Smooth muscle cell of the brain vasculature (primary cell): ENCODE measurements around the gene BNC2.

Source experiments
- DNase-seq: peaks from one replicate; pipeline ENCODE4 v3.0.0-alpha.2; 2012; ENCODE audit warnings: low read depth, low spot score

Gene BNC2

DNA sequence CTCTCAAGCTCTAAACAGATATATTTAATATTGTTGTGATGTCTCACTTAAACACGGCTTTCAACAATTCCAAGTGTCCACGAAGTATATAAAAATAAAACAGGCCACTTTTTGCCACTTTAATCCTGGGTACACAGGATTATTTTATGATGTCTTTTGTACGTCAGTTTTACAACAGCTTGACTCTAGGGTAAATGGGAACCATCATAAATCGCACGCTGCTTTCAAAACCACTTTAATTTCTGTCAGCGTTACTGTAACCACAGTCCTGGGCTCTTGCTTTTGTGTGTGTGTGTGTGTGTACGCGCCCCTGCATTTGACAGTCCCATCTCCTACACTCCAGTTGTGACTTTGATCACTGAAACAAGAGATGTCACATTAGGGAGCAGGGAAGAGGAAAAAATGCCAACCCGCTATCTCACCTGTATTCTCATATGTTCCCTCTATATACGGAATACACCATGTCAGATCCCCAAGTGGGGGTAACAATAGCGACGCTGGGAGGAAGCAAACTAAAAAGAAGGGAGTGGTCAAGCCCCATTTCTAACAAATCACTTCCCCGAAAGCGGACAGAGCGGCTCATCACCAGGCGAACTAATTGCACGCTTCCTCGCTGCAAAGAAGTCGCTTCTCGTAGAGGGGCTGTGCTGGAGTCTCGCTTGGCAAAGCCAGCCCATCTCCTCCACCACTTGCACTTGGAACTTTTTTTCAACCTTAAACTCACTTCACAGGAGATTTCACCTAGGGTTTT, 1.2 kb downstream of the BNC2 start:
- no peak for DNase-seq

DNA sequence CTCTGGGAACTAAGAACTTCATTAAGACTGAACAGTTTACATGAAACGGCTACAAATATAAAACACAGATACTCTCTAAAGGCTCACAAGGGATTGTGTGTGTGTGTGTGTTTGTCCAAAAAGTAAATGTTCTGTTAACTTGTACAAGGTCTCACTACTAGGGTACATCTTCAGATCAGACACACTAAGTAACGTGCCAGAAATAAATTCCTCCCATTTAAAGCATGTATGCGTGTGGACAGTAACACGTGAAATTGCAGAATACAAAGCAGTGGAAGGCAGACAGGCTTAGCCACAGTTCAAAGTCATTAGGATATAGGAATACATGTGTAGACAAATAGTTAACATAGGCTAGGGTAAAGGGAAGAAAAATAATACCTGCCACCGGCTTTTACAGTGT, 1.8 kb downstream of the BNC2 start:
- DNase-seq = no peak

DNA sequence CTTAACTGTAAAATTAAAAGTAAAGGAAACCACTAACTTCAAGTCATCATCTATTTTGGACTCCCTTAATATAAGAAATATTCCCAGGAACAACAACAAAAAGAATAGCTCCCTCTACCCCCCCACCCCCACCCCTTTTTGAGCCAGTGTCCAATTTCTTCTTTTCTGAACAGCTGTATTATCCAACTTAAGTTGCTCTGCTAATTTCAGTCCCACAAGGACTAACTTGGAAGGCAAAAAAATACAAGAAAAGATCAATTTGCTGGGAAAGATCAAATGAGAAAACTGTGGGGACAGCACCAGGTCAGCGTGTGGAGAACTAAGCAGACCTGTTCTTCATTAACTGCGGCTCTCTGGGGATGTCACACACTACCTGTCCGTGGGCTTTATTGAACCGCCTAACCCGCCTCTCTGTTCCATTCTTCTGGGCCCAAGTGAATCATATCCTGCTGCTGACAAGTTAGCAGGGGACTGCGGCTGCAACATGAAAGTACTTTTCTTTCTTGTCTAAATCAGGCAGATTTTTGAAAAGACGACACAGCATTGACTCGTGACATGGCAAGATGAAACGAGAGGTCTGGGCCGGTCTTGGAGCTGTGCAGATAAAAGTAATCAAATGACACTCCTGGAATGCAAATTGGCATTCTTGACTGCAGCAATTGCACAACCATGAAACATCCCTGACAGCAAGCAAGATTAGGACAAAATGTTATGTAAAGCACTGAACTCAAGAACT, 2.7 kb downstream of the BNC2 start:
- DNase-seq = no peak

DNA sequence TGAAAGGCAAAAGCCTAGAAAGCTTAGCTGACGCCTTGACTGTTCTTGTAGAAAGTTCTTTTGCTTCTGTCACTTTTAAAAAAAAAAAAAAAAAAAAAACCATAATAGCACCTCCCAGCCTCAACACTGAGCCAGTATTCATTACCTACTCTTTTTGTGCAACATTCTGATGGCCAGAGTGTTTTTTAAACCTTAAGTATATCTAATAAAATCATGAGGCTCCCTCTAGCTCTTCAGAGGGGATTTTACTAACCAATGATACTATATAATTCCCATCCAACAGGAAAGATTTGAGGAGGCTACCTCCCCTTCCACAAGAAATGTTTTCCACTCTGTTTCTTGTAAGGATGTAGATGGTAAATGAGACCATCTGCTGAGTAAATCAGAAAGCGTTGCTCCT, 3.9 kb downstream of the BNC2 start:
- DNase-seq = no peak

DNA sequence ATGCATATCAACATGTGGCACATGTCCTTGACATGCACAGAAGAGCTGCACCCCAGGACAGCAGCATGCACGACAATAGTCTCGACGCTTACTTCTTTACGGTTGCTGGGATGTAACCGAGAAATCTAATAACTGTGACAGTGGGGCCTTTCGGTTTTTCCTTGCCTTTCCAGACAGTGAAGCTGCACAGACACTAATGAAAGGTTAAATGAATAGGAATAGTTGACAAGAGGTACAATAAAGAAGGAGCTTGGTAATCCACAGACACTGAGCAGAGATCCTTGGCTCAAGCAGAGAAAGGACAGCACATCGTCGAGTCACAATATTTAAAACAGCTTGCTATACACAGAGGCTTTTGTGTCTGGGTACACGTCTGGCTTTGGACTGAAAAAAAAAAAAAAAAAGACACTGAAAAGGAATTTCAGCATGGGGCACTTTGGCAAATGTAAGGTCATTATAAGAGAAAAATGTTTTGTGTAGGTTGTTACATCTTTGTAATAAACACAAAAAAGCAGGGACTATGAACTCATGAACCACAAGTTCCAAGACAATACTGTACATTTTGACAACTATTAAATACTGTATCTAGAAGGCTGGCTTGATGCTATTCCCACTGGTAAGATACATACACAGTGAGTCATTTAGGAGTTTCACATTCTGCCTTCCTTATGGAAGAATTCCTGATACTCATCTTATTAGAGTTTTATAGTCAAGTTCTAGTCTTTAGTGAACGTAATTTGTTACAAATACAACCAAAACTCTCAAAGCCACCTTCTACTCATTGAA, 5.6 kb downstream of the BNC2 start:
- no peak for DNase-seq

DNA sequence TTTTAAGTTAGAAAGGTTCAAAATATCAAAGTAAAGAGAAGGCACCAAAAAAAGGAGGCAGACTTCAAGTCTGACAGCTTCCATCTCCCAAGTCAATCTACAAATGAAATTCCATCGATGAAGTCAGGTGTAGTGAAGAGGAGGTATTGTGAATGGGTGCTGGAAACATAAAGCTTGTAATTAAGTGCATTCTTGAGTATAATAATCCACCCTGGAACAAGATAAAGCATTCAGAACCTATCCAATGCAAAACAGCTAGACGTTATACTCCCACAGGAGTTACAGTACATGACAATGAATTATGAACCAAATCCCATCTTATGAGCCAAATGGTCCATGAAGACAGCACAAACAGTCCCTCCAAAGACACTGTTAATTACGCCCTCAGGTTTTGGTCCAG, 22.3 kb downstream of the BNC2 start:
- no peak for DNase-seq

DNA sequence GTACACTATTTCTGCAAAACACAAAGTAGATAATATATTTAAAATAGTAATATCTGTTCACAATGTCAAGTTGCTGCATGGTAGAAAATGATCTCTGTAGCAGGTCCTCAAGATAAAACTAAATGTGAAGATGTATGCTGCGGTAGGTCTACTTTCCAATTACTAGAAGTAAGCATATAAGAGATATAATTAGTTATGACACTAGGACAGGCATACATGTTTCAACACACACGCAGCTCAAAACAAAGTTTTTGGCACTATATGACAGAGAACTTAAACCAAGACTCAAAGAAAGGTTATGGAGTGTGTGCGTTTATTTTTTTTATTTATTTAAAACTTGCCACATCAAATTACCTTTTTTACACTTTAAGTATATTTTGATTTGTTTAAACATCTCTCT, 23.5 kb downstream of the BNC2 start:
- no peak for DNase-seq

DNA sequence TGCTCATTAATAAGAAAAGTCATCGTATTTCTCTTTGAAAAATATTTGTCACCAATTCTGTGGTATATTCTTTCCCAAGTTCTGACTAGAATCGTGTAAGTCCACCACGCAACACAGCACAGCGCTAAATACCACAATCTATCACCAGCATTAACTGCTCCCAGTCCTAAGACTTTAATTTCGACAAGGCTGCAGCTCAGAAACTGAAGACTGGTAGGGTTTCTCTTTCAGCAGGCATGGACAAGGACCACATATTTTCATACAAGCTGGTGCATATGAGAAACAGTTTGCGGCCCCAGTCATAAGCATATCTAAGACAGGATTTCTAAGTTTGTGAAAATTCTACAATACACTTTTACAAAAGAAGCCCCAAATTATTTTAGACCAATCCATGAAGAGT, 24.1 kb downstream of the BNC2 start:
- no peak for DNase-seq

DNA sequence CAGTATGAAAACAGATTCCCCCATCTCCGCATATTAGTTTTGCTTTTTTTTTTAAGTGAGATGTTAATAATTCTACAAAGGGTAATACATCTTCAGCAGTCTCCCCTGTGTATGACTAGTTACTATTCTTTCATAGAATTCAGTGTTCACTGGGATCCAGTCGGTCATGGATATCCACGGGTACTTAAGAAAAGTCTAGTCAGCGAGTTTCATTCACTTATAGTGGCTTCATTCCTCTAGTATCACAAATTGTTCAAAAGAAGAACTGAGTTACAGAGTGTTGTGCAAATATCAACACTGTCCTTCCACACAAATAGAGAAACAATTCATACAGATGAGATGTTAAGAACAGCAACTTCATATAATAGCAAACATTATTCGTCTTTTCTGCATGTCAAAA, 35.7 kb downstream of the BNC2 start:
- DNase-seq = no peak

DNA sequence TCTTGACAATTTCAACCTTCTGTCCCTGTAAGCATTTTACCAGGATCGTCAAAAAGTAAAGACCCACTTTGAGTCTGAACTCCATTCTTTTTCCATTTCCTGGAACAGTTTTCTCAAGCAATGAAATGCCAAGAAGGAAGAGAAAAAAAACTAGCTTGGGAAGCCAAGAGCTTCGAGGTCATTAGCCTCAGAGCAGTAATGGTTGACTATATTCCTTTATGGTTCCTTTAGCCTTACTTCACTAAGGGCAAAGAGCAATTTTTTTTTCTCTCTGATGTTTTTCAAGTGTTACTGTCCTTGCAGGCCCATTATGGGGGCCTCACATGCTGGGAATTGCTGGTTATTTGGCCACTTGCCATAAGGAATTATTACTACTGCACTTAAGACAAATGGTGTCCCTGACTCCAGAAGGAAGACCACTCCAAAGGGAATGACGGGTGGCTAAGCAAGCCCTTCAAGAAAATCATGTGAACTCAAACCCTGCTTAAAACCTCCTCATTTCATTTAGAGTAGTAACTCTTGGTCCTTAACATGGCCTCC, 37.1 kb downstream of the BNC2 start:
- no peak for DNase-seq

DNA sequence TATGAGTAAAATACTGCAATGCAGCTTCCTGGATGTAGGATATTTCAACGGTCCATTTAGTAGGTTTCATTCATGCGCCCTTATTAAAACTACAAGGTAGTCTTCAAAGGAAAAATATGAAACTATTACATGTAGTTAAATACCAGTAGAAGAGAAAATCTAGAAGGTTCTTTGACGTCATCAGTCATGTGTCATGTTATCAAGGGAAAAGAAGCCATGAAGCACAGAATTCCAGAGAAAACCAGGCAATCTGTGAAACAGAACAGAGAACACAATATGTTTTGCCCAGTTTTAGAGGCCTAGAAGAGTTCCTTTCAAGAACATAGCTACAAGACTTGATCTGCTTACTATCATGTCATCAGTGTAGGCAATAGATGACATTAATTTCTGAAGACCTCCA, 38.4 kb downstream of the BNC2 start:
- DNase-seq = no peak

DNA sequence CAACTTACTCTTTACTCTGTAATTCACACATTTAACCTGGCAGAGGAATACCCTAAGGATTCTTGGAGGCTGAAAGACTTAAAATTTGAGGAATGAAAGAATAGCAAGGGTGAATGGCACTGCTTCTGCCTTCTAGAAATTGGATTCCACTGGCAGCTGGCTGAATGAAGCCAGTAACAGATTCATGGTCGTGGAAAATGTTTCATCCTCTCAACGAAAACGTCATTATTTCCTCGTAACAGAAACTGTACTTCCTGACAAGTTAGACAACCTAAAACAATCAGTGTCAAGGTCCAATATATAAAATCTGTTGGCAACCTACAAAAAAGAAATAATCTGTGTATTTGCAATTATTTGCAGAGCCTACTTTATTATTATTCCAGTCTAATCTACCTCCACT, 39.7 kb downstream of the BNC2 start:
- DNase-seq = no peak

DNA sequence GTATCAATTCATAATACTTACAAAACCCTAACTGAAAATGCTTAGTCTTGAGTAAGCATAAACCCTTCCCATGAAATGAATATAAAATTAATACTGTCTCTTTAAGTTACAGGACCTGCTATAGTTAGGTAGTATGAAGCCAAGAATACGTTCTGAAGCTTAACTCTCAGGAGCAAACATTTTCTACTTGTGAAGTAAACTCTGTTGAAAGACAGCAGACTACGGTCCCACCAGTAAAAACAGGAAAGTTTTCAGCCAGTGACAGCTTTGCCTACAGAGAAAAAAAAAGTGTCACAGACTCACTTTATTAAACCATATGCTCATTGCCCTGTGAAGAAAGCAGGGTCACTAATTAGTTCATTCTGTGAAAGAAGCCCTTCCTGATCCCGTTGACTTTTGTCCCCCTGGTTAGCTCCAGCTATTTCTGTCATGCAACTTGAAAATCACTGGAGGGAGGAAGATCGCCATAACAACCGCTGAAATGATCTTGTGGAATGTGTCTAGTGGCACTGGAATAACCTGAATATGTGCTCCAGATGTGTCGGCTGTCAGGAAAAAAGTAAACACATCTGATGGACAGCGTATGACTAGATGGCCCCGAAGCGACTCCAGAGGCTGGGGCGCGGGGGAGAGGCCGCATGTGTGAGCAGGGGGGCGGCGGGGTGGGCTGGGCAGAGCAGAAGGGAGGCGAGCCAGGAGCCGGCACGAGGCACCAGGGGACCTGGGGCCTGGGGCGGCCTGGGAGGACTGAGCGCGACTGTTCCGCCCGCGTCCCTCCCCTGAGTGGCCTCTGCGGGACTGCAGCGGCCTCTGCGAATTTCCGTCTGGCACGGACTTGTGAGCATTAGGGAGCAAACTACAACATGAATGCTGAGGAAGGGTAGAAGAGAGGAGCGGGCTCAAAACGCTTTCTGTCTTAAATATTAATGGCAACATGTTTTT, 41.9 kb downstream of the BNC2 start:
- DNase-seq = no peak

DNA sequence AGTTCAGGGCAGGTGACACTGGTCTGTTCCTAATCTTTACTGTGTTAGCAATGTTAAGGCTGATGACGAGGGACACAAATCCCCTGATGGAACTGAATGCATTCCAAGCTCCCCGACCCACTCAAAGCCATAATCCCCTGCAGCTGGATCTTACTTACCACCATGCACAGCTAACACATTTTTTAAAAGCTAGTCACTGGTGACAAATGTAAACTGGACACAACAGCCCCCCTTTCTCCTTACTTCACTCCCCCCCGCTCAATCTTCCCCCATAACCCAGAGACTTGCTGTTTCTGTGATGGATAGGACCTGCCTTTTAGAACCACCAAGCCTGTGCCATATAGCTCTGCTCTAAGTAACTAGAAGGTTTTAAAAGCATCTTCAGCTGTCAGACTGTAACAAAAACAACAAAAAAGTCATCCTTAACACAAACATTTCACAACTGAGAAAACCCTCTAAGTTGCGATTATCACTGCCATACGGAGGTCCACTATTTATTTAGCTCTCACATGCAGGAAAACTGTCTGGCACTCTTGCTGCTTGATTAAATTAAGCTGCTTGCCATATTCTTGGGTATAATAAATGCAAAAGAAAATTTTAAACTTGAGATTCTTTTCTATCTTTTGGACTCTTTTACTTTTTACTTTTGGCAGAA, 44.4 kb downstream of the BNC2 start:
- no peak for DNase-seq

DNA sequence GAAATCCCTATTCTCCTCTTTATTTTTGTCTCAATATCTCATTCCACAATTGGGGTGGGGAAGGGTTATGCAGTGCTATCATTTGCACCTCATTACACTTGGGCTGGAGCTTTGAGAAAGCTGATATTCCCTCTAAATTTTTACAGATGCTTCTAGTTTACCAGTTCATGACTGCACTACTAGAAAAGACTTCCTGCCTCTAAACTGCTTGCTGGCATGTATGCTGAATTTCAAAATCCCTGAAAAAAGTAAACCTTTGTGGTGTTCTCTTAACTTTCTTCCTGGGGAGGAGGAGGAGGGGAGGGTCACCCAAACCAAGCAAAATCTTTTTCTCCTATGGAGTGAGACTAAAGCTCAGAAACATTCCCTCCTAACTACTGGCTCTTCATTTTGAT, 45.1 kb downstream of the BNC2 start:
- no peak for DNase-seq

DNA sequence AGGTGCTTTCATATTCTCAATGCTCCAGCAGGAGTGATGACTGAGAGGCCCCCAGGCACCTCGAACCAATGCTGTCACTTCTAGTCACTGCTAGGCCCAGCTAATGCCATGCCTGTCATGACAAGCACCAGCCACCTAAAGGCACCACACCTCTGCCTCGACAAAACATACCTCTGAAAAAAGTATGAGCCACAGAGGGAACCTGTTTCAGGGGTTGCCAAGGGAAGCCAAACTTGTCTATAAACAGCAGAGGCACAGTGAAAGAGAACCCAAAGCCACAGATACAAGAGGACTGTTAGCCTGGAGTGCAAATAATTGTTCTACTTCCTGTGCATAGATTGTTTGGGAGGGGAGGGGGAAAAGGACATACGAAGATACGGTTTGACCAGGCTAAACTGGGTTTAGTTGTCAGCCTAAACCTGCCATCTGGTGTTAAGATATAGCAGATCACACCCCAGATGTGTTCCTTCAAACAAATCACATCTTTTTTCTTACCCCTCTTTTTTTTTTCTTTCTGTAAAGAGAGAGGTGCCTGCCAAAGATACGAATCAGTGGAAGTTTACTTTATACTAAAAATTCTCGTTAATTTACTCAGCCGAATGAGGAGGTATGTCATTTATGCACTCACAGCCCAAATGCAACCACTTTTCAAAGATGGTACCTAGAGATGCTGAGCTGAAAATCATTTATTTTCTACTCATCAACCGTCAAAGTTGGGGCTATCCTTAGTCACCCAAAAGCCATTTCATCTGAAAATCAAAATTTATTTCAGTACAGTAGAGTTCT, 45.7 kb downstream of the BNC2 start:
- DNase-seq = no peak

DNA sequence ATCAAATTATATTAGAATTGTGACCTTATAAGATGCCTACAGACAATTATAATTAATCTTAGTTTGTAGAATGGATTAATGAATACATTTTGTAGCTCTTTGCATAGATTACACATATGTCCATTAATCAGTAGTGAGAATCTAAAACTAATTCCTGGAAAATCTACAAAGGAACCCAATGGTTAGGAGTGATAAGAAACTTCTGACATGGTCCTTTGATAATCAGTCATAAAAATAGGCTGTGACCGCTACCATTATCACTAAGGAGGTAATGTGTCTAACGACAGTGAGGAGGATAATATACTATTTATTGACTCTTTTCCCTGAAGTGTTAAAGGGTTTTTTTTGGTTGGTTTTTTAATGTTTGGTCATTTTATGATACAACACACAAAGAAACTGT, 46.6 kb downstream of the BNC2 start:
- no peak for DNase-seq

DNA sequence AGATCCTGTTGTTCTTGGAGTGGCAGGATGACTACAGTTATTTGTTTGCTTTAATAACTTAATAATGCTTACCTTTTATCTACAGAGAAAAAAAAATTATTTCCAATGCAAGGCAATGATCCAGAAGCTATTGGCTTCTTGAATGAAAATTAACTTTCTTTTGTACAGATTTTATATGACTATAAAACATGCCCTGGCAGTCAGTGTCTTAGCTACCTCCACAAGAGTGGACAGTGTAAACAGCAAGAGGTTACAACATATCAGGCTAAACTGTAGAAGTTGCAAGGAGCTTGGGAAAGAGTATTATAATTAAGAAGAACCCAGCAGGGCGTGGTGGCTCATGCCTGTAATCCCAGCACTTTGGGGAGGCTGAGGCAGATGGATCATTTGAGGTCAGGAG, 49.1 kb downstream of the BNC2 start:
- DNase-seq = no peak

DNA sequence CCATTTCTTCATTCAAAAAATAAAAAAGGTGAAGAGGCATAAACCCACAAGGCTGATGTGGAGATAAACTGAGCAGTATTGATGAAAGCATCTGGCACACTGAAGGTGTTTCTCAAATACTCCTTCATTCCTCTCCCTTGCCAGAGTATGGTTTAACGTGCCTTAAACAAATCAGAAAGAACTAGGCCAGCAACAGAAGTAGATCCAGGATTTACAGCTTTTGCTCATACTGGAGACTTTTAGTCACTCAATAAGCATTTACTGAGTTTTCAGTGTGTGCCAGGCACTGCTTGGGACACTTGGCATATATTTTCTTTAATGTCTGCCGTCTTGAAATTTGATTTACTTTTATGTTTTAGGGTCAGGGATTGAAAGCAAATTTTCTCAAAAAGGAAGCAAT, 53.0 kb downstream of the BNC2 start:
- no peak for DNase-seq

DNA sequence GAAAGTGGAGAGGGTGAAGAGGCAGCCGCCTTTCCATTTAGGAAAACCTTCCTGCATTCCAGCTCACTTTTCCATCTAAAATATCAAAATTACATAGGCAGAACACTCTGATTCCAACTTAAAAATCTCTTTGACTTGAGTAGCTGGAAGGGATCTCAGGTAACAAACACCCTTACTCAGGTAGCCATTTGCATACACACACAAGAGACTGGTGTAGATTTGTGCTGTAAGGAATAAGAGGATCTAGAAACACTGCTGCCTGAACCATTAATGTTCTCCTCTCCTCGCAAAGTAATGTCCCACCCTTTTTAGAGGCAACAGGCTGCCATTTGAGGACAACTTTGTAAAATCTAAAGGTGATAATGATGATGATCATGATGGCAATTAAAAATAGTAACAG, 53.5 kb downstream of the BNC2 start:
- no peak for DNase-seq
